SK-N-MC (cell line): ENCODE data around the gene SLC38A10.

Source experiments
- EZH2 ChIP-seq: fragments of 200-600 bp; sonication (generic); IDR thresholded peaks from one replicate; pipeline ENCODE4 v1.6.1; 2017; ENCODE audit warnings: antibody characterized with exemption
- POLR2AphosphoS5 ChIP-seq: IDR thresholded peaks from 2 replicates; pipeline ENCODE4 v1.6.1; 2012; ENCODE audit warnings: mild to moderate bottlenecking, low read depth, low read length, borderline replicate concordance

DNA sequence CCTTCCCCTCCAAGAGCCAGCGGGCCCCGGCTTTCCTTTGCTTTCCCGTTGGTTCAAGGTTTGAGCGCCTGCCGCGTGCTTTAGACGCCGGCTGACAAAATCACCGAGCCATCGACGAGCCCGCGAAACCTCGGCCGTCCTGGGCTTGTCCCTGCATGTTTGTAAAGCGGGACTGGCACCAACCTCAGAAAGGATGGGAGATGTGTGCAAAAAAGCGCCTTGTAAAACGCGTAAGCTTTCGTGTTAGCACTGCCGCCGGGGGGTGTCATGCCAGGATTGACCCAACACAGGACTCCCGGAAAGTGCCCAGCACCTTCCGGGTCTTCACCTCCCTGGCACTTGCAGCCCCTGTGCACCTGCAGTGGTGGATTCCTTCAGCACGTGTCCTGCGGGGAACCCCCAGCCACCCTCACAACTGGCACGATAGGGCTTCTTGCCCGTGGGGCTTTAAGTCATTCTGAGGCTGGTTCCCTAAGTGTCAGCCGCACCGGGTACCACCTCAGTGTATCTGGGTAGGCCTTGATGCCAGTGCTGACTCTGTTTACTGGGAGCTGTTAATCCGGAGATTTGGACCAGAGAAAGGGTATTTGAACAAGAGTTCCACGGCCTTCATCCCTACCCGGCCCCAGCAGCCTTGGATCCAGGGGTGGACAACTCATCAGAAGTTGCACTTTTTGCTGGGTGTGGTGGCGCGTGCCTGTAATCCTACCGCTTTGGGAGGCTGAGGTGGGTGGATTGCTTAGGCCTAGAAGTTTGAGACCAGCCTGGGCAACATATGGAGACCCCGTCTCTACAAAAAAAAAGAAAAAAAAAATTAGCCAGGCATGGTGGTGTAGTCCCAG lies 55.2 kb downstream of the SLC38A10 start:
- no peak; the same call in 1 of the 2 replicates for TF ChIP-seq POLR2AphosphoS5
- no peak for TF ChIP-seq EZH2
